ENCODE measurements around the gene KRTAP5-7.

Gene KRTAP5-7

GRCh38 chr11:71542879-71543777 lies 16.1 kb downstream of the KRTAP5-7 start:
- DNase-seq (ENCODE audit: low read depth in 1 of 2, low spot score in 1 of 2) = no peak
- in situ Hi-C loops (cut with HindIII; ENCODE audit: low pct_unique_long_range_greater_than_20kb, low sequenced_read_pairs) = no loop called here
- no peak for TF ChIP-seq JUND (IDR thresholded peaks at IDR 0.05; ENCODE audit: low read depth)

GRCh38 chr11:71543866-71544265 lies 16.8 kb downstream of the KRTAP5-7 start:
- no peak for TF ChIP-seq JUND (IDR thresholded peaks at IDR 0.05; ENCODE audit: low read depth)
- no peak for DNase-seq (ENCODE audit: low read depth in 1 of 2, low spot score in 1 of 2)
- in situ Hi-C loops (cut with HindIII; ENCODE audit: low pct_unique_long_range_greater_than_20kb, low sequenced_read_pairs) = no loop called here

- TF ChIP-seq JUND (IDR thresholded peaks at IDR 0.05; ENCODE audit: low read depth) = no peak
- no peak for DNase-seq (ENCODE audit: low read depth in 1 of 2, low spot score in 1 of 2)
- in situ Hi-C loops (cut with HindIII; ENCODE audit: low pct_unique_long_range_greater_than_20kb, low sequenced_read_pairs) = no loop called here
Observed at GRCh38 chr11:71544525-71545214, 17.6 kb downstream of the KRTAP5-7 start.

DNA sequence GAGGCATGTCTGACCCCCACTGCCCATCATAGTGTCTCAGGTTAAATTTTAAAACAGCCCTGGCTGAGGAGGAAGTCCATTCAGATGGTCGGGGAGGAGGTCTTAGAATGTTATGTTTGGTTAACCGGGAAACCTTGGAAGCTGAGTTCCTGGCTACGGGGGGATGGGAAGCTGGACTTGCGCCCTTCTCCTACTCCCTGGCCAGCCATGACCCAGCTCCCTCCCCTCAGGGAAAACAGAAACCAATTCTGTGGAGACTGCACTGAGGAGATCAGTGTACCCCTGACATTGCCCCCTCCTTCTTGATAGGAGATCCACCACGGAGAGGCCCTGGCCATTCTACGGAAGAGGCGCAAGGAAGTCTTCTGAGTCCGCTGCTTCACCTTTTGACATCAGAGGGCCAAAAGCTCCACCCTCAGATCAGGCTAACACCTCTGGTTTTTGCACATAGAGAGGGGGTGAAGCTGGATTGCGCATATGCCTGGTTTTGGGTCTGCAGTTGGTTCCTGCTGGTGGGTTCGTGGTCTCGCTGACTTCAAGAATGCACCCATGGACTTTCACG lies 18.4 kb downstream of the KRTAP5-7 start:
- no peak for TF ChIP-seq JUND (IDR thresholded peaks at IDR 0.05; ENCODE audit: low read depth)
- DNase-seq (ENCODE audit: low read depth in 1 of 2, low spot score in 1 of 2) = no peak
- in situ Hi-C loops (cut with HindIII; ENCODE audit: low pct_unique_long_range_greater_than_20kb, low sequenced_read_pairs) = no loop called here

- in situ Hi-C loops (cut with HindIII; ENCODE audit: low pct_unique_long_range_greater_than_20kb, low sequenced_read_pairs) = no loop called here
- no peak for DNase-seq (ENCODE audit: low read depth in 1 of 2, low spot score in 1 of 2)
- TF ChIP-seq JUND (IDR thresholded peaks at IDR 0.05; ENCODE audit: low read depth) = no peak
Observed at GRCh38 chr11:71548120-71548519, 21.1 kb downstream of the KRTAP5-7 start, which contains the start of gene KRTAP5-9. Gene KRTAP5-9 (plus strand): TSS chr11:71548420. CDS start chr11:71548658, 238 bp downstream.

- TF ChIP-seq JUND (IDR thresholded peaks at IDR 0.05; ENCODE audit: low read depth) = no peak
- DNase-seq (ENCODE audit: low read depth in 1 of 2, low spot score in 1 of 2) = no peak
- in situ Hi-C loops (cut with HindIII; ENCODE audit: low pct_unique_long_range_greater_than_20kb, low sequenced_read_pairs) = no loop called here
Observed at GRCh38 chr11:71548716-71549151, 21.7 kb downstream of the KRTAP5-7 start.

GRCh38 chr11:71551711-71552110 lies 24.6 kb downstream of the KRTAP5-7 start:
- in situ Hi-C loops (cut with HindIII; ENCODE audit: low pct_unique_long_range_greater_than_20kb, low sequenced_read_pairs) = no loop called here
- no peak for TF ChIP-seq JUND (IDR thresholded peaks at IDR 0.05; ENCODE audit: low read depth)
- no peak for DNase-seq (ENCODE audit: low read depth in 1 of 2, low spot score in 1 of 2)

DNA sequence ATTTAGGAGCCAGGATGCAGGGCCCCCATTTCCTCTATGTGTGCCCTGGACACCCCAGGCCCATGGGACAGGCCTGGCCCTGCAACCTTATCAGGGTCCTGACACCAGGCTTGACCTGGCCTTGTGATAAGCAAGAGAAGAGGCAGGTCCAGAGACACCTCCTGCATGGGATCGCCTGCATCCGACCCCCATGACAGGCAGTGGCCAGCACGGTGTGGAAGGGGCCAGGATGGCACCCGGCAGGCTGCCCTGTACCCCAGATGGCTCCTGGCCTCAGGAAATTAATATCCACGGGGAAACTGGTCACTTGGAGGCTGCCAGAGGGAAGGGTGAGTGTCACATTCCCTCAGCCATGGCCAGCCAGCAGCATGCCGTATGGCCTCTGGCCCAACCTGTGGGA lies 27.9 kb downstream of the KRTAP5-7 start:
- DNase-seq (ENCODE audit: low read depth in 1 of 2, low spot score in 1 of 2) = no peak
- in situ Hi-C loops (cut with HindIII; ENCODE audit: low pct_unique_long_range_greater_than_20kb, low sequenced_read_pairs) = no loop called here
- TF ChIP-seq JUND (IDR thresholded peaks at IDR 0.05; ENCODE audit: low read depth) = no peak

DNA sequence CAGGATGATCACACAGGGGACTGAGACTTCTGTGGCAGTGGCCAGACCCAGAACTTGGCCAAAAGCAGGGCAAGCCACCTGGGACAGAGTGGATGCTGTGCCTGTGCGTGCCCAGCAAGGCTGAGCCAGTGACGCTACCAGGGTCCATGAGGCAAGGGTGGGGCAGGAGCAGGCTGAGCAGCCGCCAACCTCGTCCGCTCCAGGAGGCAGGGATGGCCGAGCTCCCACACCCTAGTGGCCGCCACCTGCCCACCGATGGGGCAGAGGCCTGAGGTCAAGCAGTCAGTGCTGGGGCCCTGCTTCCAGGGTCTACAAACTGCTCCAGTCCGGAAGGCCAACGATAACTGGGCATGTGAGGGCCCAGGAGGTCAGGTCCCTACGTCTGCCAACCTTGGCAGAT lies 28.4 kb downstream of the KRTAP5-7 start:
- no peak for TF ChIP-seq JUND (IDR thresholded peaks at IDR 0.05; ENCODE audit: low read depth)
- no peak for DNase-seq (ENCODE audit: low read depth in 1 of 2, low spot score in 1 of 2)
- in situ Hi-C loops (cut with HindIII; ENCODE audit: low pct_unique_long_range_greater_than_20kb, low sequenced_read_pairs) = no loop called here

DNA sequence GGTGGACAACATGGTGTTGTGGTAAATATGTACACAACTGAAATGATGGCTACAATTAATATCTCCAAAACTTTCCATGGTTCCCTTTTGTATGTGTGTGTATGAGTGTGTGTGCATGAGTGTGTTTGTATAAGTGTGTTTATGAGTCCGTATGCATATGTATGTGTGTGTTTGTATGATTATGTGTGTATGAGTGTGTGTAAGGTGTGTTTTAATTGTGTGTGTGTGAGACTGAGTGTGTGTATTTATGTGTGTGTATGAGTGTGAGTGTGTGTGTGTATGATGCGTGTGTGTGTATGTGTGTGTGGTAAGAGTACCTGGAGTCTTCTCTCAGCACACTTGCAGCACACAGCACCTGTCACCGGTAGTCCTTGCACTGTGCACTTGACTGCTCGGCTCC lies 29.0 kb downstream of the KRTAP5-7 start:
- TF ChIP-seq JUND (IDR thresholded peaks at IDR 0.05; ENCODE audit: low read depth) = no peak
- DNase-seq (ENCODE audit: low read depth in 1 of 2, low spot score in 1 of 2) = no peak
- in situ Hi-C loops (cut with HindIII; ENCODE audit: low pct_unique_long_range_greater_than_20kb, low sequenced_read_pairs) = no loop called here

DNA sequence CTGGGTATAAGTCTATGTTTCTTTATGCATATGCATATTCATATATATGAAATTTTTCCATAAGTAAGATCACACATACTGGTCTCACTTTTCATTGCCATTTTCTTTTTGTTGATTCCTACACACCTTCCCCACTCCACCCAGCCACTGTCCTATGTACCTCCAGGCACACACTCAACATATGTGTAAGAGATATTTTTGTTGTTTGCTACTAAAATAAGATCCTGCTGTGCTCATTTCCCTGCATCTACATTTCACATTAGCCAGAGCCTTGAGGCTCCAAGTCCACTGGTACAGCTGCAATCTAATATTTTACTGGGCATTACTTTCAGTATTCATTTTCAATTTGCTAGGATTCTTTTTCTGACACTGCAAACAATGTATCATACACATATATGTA lies 30.2 kb downstream of the KRTAP5-7 start:
- no peak for DNase-seq (ENCODE audit: low read depth in 1 of 2, low spot score in 1 of 2)
- in situ Hi-C loops (cut with HindIII; ENCODE audit: low pct_unique_long_range_greater_than_20kb, low sequenced_read_pairs) = no loop called here
- no peak for TF ChIP-seq JUND (IDR thresholded peaks at IDR 0.05; ENCODE audit: low read depth)

DNA sequence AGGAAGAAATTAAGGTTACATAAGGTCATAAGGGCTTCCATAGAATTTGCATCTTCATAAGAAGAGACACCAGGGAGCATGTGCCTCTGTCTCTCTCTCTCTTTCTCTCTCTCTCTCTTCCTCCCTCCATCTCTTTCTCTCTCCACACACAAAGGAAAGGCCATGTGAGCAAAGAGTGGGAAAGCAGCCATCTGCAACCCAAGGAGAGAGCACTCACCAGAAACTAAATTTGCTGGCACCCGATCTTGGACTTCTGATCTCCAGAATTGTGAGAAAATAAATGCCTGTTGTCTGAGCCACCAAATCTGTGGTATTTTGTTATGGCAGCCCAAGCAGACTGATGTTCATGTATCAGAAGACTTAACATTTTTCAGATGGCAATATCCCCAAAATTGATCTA lies 31.9 kb downstream of the KRTAP5-7 start:
- in situ Hi-C loops (cut with HindIII; ENCODE audit: low pct_unique_long_range_greater_than_20kb, low sequenced_read_pairs) = no loop called here
- no peak for DNase-seq (ENCODE audit: low read depth in 1 of 2, low spot score in 1 of 2)
- no peak for TF ChIP-seq JUND (IDR thresholded peaks at IDR 0.05; ENCODE audit: low read depth)

DNA sequence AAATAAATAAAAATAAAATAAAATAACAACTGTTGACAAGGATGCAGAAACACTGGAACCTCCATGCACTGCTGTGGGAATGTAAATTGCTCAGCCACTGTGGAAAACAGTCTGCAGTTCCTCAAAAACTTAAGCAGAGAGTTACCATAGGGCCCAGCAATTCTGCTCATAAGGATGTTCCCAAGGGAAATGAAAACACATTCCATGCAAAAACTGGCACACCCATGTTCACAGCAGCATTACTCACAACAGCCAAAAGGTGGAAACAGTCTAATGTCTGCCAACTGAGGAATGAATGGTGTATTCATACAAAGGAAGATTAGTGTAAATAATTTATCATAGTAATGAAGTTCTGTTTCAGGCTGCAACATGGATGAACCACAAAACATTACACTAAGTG lies 35.1 kb downstream of the KRTAP5-7 start:
- in situ Hi-C loops (cut with HindIII; ENCODE audit: low pct_unique_long_range_greater_than_20kb, low sequenced_read_pairs) = no loop called here
- TF ChIP-seq JUND (IDR thresholded peaks at IDR 0.05; ENCODE audit: low read depth) = no peak
- no peak for DNase-seq (ENCODE audit: low read depth in 1 of 2, low spot score in 1 of 2)

Measured in T47D (cell line).